Neural crest cell (in vitro differentiated cells): ENCODE measurements around the gene ING3. TPM values are rescaled to one million over a fixed set of nuclear protein-coding genes. Genes with fewer than 3 reads are reported as not detected.

Experiments used
- DNase-seq: peaks from one replicate; pipeline ENCODE4 v3.0.0; 2021; ENCODE audit warnings: low read depth, mixed read lengths, low spot score
- H3K27ac Mint-ChIP-seq: one replicate; pipeline ENCODE4 v1.8.0; 2021; ENCODE audit warnings: mild to moderate bottlenecking, mixed read lengths; ENCODE audit not compliant: unreplicated experiment
- H3K27me3 Mint-ChIP-seq: 2 replicates; pipeline ENCODE4 v1.8.0; 2021; ENCODE audit warnings: low read depth, mild to moderate bottlenecking, mixed read lengths
- H3K36me3 Mint-ChIP-seq: 2 replicates; pipeline ENCODE4 v1.8.0; 2021; ENCODE audit warnings: low read depth, mild to moderate bottlenecking, mixed read lengths
- H3K4me1 Mint-ChIP-seq: 2 replicates; pipeline ENCODE4 v1.8.0; 2021; ENCODE audit warnings: mixed read lengths
- H3K4me3 Mint-ChIP-seq: one replicate; pipeline ENCODE4 v1.8.0; 2021; ENCODE audit warnings: mild to moderate bottlenecking, mixed read lengths
- H3K9me3 Mint-ChIP-seq: 2 replicates; pipeline ENCODE4 v1.8.0; 2021; ENCODE audit warnings: mixed read lengths
- CTCF ChIP-seq: fragments of 200-600 bp; sonication (generic); conservative IDR thresholded peaks from 2 replicates; pipeline ENCODE4 v1.5.0; 2021; ENCODE audit warnings: antibody characterized with exemption, mild to moderate bottlenecking
- total RNA-seq: library from RNA; stranded (reverse); gene quantifications from 2 replicates; pipeline ENCODE4 v1.2.1, GENCODE V29; 2021

The ING3 gene
- total RNA-seq, 1 donor from 2014 or later = 26.9 TPM

GRCh38 chr7:120960714-120961113 lies 10.1 kb downstream of the ING3 start:
- Mint-ChIP-seq H3K27ac (no peak overlapping the region), H3K9me3 (no peaks in the 10 kb centered on the region), H3K4me3 (no peak overlapping the region), H3K27me3 (no peaks in the 10 kb centered on the region), H3K4me1 (no peaks in the 10 kb centered on the region), H3K36me3 (peaks cover 27% of the 10 kb centered on the region)
- no peak for TF ChIP-seq CTCF
- no peak for DNase-seq

- Mint-ChIP-seq H3K36me3 (peaks cover 27% of the 10 kb centered on the region), H3K4me1 (peaks cover 3% of the 10 kb centered on the region), H3K4me3 (no peak overlapping the region), H3K27ac (no peak overlapping the region), H3K27me3 (no peaks in the 10 kb centered on the region), H3K9me3 (no peaks in the 10 kb centered on the region)
- no peak for DNase-seq
- TF ChIP-seq CTCF = no peak
These were observed 11.1 kb downstream of the ING3 start for GRCh38 chr7:120961638-120962173.

- Mint-ChIP-seq H3K27ac (no peak overlapping the region), H3K9me3 (no peaks in the 10 kb centered on the region), H3K27me3 (no peaks in the 10 kb centered on the region), H3K4me1 (peaks cover 12% of the 10 kb centered on the region), H3K36me3 (peaks cover 21% of the 10 kb centered on the region), H3K4me3 (no peak overlapping the region)
- no peak for DNase-seq
- TF ChIP-seq CTCF = no peak
These were observed 13.5 kb downstream of the ING3 start for GRCh38 chr7:120964088-120964487.

- H3K27me3 Mint-ChIP-seq = no peaks in the 10 kb centered on the region
- peaks cover 13% of the 10 kb centered on the region for H3K4me1 Mint-ChIP-seq
- H3K4me3 Mint-ChIP-seq = no peak overlapping the region
- H3K9me3 Mint-ChIP-seq = no peaks in the 10 kb centered on the region
- no peak for DNase-seq
- no peak for TF ChIP-seq CTCF
- peaks cover 19% of the 10 kb centered on the region for H3K36me3 Mint-ChIP-seq
- H3K27ac Mint-ChIP-seq = no peak overlapping the region
These were observed 16.4 kb downstream of the ING3 start for GRCh38 chr7:120966961-120967360.

GRCh38 chr7:120973849-120974248 lies 23.3 kb downstream of the ING3 start:
- no peak for TF ChIP-seq CTCF
- H3K4me1 Mint-ChIP-seq = peaks cover 4% of the 10 kb centered on the region
- H3K27me3 Mint-ChIP-seq = no peaks in the 10 kb centered on the region
- no peaks in the 10 kb centered on the region for H3K9me3 Mint-ChIP-seq
- H3K4me3 Mint-ChIP-seq = no peak overlapping the region
- H3K36me3 Mint-ChIP-seq = peaks cover 8% of the 10 kb centered on the region
- DNase-seq = no peak
- no peak overlapping the region for H3K27ac Mint-ChIP-seq
